NCI-H226 (cell line): ENCODE results near the gene PHTF1.
A peak's percentile ranks its signal among the peaks of the same experiment; 100 is the strongest.
"Not testable (repeated sequence)": the region's sequence is repeated elsewhere in the genome, so short reads cannot be mapped to it uniquely, and the experiment has no call there.

Source experiments
- DNase-seq: peaks from one replicate; pipeline ENCODE4 v3.0.0-alpha.2; 2015

Gene PHTF1

DNA sequence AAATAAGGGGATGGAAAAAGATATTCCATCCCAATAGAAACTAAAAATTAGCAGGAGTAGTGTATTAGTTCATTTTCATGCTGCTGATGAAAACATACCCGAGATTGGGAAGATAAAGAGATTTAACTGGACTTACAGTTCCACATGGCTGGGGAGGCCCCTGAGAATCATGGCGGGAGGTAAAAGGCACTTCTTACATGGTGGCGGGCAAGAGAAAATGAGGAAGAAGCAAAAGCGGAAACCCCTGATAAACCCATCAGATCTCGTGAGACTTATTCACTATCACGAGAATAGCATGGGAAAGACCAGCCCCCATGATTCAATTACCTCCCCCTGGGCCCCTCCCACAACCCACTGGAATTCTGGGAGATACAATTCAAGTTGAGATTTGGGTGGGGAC lies 41.8 kb downstream of the PHTF1 start:
- not testable (repeated sequence) for DNase-seq

- DNase-seq, result no peak
Measured at GRCh38 chr1:113714606-113715269, 44.5 kb downstream of the PHTF1 start.

- no peak for DNase-seq
Measured at GRCh38 chr1:113701429-113701828, 57.9 kb downstream of the PHTF1 start.

GRCh38 chr1:113694910-113695309 lies 64.4 kb downstream of the PHTF1 start:
- DNase-seq, result no peak

DNA sequence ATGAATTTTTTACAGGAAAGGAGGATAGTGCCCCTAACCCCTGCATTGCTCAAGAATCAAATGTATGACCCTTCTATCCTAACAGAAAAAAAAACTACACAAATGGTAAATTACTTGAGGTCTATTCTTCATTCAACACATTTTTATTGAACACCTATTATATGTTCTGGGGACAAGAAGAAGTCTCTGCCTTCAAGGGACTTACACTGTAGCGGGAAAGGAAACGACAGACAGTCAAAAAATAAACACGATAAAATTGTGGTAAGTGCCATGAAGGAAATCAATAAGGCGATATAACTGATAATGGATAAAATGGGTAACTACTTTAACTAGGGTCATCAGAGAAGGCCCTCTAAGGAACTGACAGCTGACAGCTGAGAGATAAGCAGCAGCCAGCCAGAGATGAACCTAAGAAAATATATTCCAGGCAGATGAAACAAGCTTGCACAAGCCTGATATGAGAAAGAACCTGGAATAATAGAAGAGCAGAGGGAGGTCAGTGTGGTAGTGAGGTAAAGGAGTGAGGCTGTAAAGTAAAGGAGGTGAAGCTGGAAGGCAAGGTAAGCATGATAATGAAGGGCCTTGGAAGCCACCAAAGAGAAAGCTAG lies 66.4 kb downstream of the PHTF1 start:
- DNase-seq, result no peak

DNA sequence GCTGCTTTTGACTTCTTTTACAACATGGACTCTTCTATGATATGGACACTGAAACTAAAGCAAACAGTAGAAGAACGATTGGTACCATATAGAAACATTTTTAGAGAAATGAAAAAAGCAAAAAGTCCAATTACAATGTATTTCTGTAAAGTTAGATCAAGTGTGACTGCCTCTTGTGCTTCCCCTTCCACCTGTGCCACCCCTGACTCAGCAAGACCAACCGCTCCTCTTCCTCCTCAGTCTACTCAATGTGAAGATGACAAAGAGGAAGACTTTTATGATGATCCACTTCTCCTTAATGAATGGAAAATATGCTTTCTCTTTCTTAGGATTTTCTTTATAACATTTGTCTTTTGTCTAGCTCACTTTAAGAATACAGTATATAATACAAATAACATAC lies 66.9 kb downstream of the PHTF1 start:
- no peak for DNase-seq

DNA sequence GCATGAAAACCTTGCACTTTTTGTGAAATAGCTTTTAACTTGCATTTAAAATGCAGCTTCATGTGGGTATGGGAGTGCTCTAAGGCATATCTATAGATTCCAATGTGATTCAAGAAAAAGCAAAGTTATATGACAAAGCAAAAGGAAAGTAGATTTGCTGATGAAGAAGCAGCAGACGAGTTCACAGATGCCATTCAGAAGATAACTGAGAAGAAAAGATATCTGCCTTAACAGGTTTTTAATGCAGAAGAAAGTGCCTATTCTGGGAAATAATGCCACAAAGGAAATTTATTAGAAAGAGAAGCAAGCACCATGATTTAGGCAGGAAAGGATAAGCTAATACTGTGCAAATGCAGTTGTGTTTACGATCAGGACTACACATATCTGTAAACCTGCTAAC lies 68.1 kb downstream of the PHTF1 start:
- DNase-seq, result no peak

DNA sequence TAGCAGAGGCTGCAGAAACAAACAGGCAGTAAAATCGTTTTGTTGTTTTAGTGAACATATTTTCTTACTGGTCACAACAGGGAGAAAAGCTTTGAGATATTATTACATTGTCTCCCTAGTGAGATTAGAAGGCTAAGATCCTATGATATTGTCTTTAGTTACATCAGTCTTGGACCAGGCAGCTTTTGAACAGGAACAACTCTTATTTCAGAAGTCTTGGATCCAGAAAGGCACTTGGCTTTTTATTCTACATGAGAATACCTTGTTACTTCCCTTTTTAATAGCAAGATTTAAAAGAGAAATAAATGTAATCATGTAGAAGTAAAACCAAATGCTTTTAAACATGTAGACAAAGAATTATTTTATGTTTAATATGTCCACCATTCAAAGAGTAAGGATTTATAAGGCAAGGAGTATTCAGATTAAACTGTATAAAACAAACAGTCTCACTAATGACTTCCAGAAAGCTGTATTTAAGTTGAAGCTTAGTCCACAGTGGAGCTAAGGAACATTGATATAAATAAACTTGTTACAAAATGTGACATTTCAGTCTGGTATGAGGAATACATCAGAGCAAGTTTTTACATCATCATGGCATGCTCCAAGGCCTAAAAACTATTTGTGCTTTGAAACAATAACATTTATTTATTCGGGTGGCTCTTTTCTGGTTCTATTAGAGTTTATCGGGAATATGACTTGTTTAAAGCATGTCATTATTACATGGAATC lies 72.2 kb downstream of the PHTF1 start:
- no peak for DNase-seq

DNA sequence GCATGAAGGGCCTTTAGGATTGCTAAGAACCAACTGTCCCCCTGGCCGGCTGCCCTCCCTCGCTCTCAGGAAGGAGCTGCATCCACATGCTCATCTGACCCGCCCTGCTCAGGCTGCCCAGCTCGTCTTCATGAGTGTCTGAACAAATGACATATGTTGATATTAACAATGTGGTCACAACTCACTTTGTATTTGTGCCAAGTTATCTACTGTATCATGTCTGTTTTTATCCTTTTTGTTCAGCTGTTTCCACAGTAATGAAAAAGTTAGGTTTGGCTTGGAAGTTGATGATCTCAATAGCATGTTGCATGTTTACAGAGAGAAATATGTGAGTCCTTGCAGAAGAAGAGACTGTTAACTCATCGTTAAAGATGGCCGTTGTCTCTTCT lies 75.1 kb downstream of the PHTF1 start:
- DNase-seq, result no peak

DNA sequence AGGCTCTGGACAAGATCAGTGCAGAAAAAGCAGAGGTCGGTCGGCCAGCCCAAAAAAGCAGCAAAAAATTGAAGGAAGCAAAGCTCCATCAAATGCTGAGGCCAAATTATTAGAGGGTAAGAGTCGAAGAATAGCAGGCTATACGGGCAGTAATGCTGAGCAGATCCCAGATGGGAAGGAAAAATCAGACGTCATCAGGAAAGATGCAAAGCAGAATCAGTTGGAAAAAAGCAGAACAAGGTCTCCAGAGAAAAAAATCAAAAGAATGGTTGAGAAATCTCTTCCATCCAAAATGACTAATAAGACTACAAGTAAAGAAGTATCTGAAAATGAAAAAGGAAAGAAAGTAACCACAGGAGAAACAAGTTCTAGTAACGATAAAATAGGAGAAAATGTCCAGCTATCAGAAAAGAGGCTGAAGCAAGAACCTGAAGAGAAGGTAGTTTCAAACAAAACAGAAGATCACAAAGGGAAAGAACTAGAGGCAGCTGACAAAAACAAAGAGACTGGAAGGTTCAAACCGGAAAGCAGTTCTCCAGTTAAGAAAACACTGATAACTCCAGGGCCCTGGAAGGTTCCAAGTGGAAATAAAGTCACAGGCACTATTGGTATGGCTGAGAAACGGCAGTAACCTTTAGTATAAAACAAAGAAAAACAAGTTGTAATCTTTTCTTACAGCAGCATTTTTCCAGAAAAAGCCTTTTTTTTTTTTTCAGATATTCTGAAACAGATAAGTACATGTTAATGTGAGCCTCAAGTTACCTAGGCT lies 75.7 kb downstream of the PHTF1 start:
- no peak for DNase-seq

- no peak for DNase-seq
Measured at GRCh38 chr1:113681596-113682337, 77.5 kb downstream of the PHTF1 start.

- no peak for DNase-seq
Measured at GRCh38 chr1:113678159-113678469, 81.2 kb downstream of the PHTF1 start.

DNA sequence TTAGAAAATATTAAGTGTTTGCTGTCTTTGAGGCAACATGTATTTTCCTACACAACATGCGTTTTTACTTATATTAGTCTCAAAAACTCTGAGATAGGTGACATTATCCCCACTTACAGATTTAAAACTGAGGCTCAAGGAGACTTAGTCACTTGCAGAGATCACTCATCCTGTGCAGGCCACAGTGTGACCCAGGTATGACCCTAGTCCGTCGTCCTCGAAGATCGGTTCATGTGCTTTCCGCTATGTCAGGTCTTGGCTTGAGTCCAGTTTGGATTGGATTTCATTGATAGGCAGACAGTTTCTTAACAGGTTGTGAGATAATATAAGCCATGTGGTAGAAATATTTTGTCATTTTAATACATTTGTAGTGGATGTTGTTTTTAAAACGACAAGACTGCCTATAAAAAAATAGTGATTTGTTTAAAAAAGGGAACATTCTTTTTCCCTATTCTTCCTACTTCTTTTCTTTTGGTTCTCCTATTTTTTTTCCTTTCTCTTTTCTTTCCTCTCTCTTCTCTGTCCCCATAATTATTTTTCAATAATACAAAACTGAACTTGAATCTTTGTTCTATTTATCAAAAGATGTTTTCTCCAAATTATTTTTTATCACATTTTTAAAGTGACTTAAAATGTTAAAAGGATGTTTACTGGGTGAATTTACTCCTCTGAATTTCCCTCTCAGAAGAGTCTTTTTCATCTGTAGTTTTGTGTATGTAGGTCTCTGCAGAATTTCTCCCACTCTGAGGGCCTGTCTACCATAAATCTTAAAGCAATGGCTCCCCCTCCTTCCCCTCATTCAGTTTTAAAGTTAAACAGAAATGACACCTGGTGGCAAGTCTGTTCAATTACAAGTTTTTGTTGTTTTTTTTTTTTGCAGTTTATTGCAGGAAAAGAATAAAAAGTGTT lies 81.8 kb downstream of the PHTF1 start:
- DNase-seq, result no peak

DNA sequence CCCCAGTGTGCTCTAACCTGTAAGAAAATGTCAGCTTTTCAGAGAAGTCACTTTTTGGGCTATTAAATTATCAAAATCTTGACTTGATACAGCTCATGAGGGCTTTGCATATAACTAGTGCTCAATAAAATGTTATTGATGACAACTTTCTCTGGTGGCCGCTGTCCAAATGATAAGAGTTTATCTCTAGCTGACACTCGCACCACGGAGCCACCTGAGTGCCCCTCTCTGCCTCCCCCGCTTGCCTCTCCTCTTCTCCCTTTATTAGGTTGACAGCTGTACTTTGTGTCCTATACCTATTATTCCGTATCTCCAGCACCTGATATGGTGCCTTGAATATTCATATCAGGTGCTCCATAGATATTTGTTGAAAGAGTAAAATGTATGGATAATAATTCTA lies 82.8 kb downstream of the PHTF1 start:
- DNase-seq, result no peak

- DNase-seq, result peak; percentile 56
Measured at GRCh38 chr1:113675302-113675701, 84.0 kb downstream of the PHTF1 start.

- no peak for DNase-seq
Measured at GRCh38 chr1:113674591-113674990, 84.7 kb downstream of the PHTF1 start.

DNA sequence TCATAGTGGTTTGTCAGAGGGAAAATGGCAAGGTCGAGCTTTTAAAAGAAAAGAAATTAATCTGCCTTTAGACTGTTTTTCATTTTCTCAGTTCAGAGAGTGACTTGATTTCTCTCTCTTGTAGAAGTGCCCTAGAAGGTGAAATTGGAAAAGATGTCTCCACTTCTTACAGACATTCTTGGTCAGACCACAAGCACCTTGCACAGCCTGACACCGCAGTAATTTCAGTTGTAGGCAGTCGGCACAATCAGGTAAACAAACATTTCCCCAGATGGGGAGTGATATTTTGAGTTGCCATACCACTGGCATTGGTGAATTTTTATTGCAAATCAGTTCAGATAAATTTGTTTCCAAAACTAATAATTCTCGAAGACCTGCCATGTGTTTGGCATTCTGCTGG lies 86.8 kb downstream of the PHTF1 start:
- DNase-seq, result no peak

DNA sequence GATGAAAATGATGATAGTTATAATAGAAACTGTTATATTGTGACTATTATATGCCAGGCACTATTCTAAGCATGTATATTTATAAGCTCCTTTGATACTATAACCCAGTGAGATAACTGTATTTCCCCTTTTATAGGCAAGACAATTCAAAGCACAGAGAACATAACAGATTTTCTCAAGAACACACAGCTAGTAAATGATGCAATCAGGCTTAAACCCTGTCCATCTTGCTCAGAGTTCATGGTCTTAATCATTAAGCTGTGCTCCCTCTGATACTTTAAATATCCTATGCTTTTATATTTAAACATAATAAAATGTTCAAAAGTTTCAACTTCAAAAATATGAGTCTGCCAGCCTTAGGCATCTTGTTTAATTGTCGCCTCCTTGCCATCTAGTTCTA lies 88.6 kb downstream of the PHTF1 start:
- DNase-seq, result no peak

DNA sequence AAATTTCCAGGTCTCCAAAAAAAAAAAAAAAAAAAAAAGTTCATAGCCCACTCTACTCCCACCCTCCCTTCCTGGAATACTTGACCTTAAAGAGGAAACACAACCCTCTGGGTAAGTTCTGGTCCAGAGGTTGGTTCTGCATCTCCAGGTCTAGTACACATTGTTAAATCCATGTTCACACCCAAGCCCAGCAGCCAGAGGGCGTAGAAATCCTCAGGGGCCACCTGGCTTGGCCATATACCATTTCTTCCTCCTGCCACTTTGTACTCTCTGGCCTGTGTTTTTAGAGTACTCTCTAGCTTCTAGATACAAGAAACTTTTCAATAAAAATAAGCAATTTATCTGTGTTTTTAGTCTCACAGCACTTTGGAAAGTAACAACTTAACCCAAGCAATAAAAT lies 89.3 kb downstream of the PHTF1 start:
- no peak for DNase-seq

- no peak for DNase-seq
Measured at GRCh38 chr1:113666126-113666525, 93.2 kb downstream of the PHTF1 start.

- DNase-seq, result no peak
Measured at GRCh38 chr1:113665071-113665470, 94.2 kb downstream of the PHTF1 start.
